SU-DHL-6 (cell line): ENCODE data around the gene OR10K2.

ENCODE experiments used
- EZH2phosphoT487 ChIP-seq: fragments of 200-600 bp; sonication (generic), shearing (Covaris generic); conservative IDR thresholded peaks from 2 replicates; pipeline ENCODE4 v1.6.1; 2018; ENCODE audit warnings: mild to moderate bottlenecking, antibody characterized with exemption, low read length, moderate library complexity, mixed read lengths
- TF ChIP-seq, protein P1 (sequence below): fragments of 200-600 bp; sonication (generic); IDR thresholded peaks from one replicate; pipeline ENCODE4 v1.5.1; 2017; ENCODE audit warnings: antibody characterized with exemption, mild to moderate bottlenecking, low read length, moderate library complexity; ENCODE audit not compliant: insufficient read depth, poor library complexity, severe bottlenecking

DNA sequence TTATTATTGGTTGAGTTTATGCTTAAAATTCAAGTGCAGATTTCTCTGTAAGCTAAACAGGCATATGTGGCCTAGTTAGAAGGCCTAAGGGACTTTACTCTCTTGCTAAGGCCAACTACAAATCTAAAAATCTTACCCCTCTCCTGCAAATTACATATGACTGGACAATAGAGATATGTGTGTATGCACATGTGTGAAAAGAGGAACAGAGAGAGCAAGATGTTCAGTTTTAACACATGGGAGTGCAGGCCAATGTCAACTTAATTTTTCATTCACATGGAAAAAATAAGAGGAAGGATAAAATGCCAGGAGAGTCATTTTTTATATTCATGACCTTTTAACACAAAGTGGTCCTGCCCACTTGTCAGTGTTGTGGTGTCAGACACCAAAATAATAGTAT, 8.5 kb downstream of the OR10K2 start:
- TF ChIP-seq, protein P1, sequence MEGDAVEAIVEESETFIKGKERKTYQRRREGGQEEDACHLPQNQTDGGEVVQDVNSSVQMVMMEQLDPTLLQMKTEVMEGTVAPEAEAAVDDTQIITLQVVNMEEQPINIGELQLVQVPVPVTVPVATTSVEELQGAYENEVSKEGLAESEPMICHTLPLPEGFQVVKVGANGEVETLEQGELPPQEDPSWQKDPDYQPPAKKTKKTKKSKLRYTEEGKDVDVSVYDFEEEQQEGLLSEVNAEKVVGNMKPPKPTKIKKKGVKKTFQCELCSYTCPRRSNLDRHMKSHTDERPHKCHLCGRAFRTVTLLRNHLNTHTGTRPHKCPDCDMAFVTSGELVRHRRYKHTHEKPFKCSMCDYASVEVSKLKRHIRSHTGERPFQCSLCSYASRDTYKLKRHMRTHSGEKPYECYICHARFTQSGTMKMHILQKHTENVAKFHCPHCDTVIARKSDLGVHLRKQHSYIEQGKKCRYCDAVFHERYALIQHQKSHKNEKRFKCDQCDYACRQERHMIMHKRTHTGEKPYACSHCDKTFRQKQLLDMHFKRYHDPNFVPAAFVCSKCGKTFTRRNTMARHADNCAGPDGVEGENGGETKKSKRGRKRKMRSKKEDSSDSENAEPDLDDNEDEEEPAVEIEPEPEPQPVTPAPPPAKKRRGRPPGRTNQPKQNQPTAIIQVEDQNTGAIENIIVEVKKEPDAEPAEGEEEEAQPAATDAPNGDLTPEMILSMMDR = no peak
- TF ChIP-seq EZH2phosphoT487 = no peak
